WTC11 (cell line): Measurements from ENCODE around the gene CDCA7. TPM values are rescaled to one million over a fixed set of nuclear protein-coding genes. Genes with fewer than 3 reads are reported as not detected.
A peak's percentile ranks its signal among the peaks of the same experiment; 100 is the strongest.

ENCODE experiments used
- ATF1 ChIP-seq: sonication (generic); formaldehyde crosslinking; IDR thresholded peaks from 2 replicates; pipeline ENCODE4 v1.8.1; 2023; ENCODE audit warnings: mild to moderate bottlenecking, moderate library complexity, missing genetic modification reagents
- CREB1 ChIP-seq: sonication (generic); formaldehyde crosslinking; IDR thresholded peaks from 2 replicates; pipeline ENCODE4 v1.8.0; 2023; ENCODE audit warnings: mild to moderate bottlenecking, missing genetic modification reagents
- CREM ChIP-seq: sonication (generic); formaldehyde crosslinking; IDR thresholded peaks from 2 replicates; pipeline ENCODE4 v1.8.1; 2022; ENCODE audit warnings: mild to moderate bottlenecking, missing genetic modification reagents, moderate library complexity
- ESRRA ChIP-seq: sonication (generic); formaldehyde crosslinking; IDR thresholded peaks from 2 replicates; pipeline ENCODE4 v1.8.1; 2022; ENCODE audit warnings: mild to moderate bottlenecking, missing genetic modification reagents, borderline replicate concordance
- GABPB1 ChIP-seq: sonication (generic); formaldehyde crosslinking; IDR thresholded peaks from 2 replicates; pipeline ENCODE4 v1.8.1; 2023; ENCODE audit warnings: mild to moderate bottlenecking, missing genetic modification reagents
- GRHL2 ChIP-seq: fragments of 250-450 bp; sonication (Bioruptor Pico); IDR thresholded peaks from 2 replicates; pipeline ENCODE4 v1.8.0; 2022; ENCODE audit warnings: mild to moderate bottlenecking, moderate library complexity; ENCODE audit not compliant: insufficient replicate concordance, severe bottlenecking
- JAZF1 ChIP-seq: fragments of 250-450 bp; sonication (Bioruptor Pico); IDR thresholded peaks from 2 replicates; pipeline ENCODE4 v1.9.0; 2021; ENCODE audit warnings: moderate library complexity, mild to moderate bottlenecking, inconsistent platforms
- JUN ChIP-seq: sonication (generic); formaldehyde crosslinking; IDR thresholded peaks from 2 replicates; pipeline ENCODE4 v1.8.0; 2023; ENCODE audit warnings: mild to moderate bottlenecking, missing genetic modification reagents
- MYBL2 ChIP-seq: sonication (generic); formaldehyde crosslinking; IDR thresholded peaks from 2 replicates; pipeline ENCODE4 v1.8.1; 2023; ENCODE audit warnings: mild to moderate bottlenecking, moderate library complexity, missing genetic modification reagents
- SMAD4 ChIP-seq: sonication (generic); formaldehyde crosslinking; IDR thresholded peaks from 2 replicates; pipeline ENCODE4 v1.8.0; 2022; ENCODE audit warnings: mild to moderate bottlenecking, missing genetic modification reagents
- SP1 ChIP-seq: sonication (generic); formaldehyde crosslinking; conservative IDR thresholded peaks from 2 replicates; pipeline ENCODE4 v1.8.1; 2022; ENCODE audit warnings: missing genetic modification reagents
- TCF7 ChIP-seq: sonication (generic); formaldehyde crosslinking; IDR thresholded peaks from 2 replicates; pipeline ENCODE4 v1.8.0; 2022; ENCODE audit warnings: mild to moderate bottlenecking, low read depth, missing genetic modification reagents, moderate library complexity
- ZNF121 ChIP-seq: sonication (generic); formaldehyde crosslinking; IDR thresholded peaks from 2 replicates; pipeline ENCODE4 v1.8.0; 2023; ENCODE audit warnings: missing genetic modification reagents
- ZNF317 ChIP-seq: sonication (generic); formaldehyde crosslinking; IDR thresholded peaks from 2 replicates; pipeline ENCODE4 v1.8.1; 2023; ENCODE audit warnings: low read depth, mild to moderate bottlenecking, moderate library complexity, missing genetic modification reagents, borderline replicate concordance
- ZNF396 ChIP-seq: fragments of 250-450 bp; sonication (Bioruptor Pico); IDR thresholded peaks from 2 replicates; pipeline ENCODE4 v1.8.0; 2021; ENCODE audit warnings: mild to moderate bottlenecking, moderate library complexity, borderline replicate concordance
- ZNF416 ChIP-seq: fragments of 250-450 bp; sonication (Bioruptor Pico); IDR thresholded peaks from 2 replicates; pipeline ENCODE4 v1.9.0; 2021; ENCODE audit warnings: mild to moderate bottlenecking, inconsistent platforms
- ZNF423 ChIP-seq: fragments of 250-450 bp; sonication (Bioruptor Pico); IDR thresholded peaks from 2 replicates; pipeline ENCODE4 v2.1.2; 2022; ENCODE audit warnings: mild to moderate bottlenecking, moderate library complexity
- ZNF671 ChIP-seq: fragments of 250-450 bp; sonication (Bioruptor Pico); IDR thresholded peaks from 2 replicates; pipeline ENCODE4 v1.8.0; 2021; ENCODE audit warnings: mild to moderate bottlenecking
- total RNA-seq: library from RNA; stranded (reverse); gene quantifications from 3 replicates; pipeline ENCODE4 v1.2.3, GENCODE V29; 2021
- TF ChIP-seq, protein P1 (sequence below): sonication (generic); formaldehyde crosslinking; IDR thresholded peaks from 2 replicates; pipeline ENCODE4 v1.8.0; 2022; ENCODE audit warnings: mild to moderate bottlenecking, missing genetic modification reagents
- TF ChIP-seq, protein P2 (sequence below): sonication (generic); formaldehyde crosslinking; conservative IDR thresholded peaks from 2 replicates; pipeline ENCODE4 v1.8.1; 2022; ENCODE audit warnings: mild to moderate bottlenecking, missing genetic modification reagents
- TF ChIP-seq, protein P3 (sequence below): sonication (generic); formaldehyde crosslinking; IDR thresholded peaks from 2 replicates; pipeline ENCODE4 v1.8.0; 2023; ENCODE audit warnings: missing genetic modification reagents
- TF ChIP-seq, protein P4 (sequence below): sonication (generic); formaldehyde crosslinking; IDR thresholded peaks from 2 replicates; pipeline ENCODE4 v1.8.1; 2022; ENCODE audit warnings: low read depth, missing genetic modification reagents, borderline replicate concordance
- TF ChIP-seq, protein P5 (sequence below): sonication (generic); formaldehyde crosslinking; IDR thresholded peaks from 2 replicates; pipeline ENCODE4 v1.8.1; 2022; ENCODE audit warnings: low read depth, mild to moderate bottlenecking, moderate library complexity, missing genetic modification reagents, borderline replicate concordance
- TF ChIP-seq, protein P6 (sequence below): sonication (generic); formaldehyde crosslinking; IDR thresholded peaks from 2 replicates; pipeline ENCODE4 v1.8.1; 2023; ENCODE audit warnings: mild to moderate bottlenecking, missing genetic modification reagents, moderate library complexity
- TF ChIP-seq, protein P7 (sequence below): sonication (generic); formaldehyde crosslinking; IDR thresholded peaks from 2 replicates; pipeline ENCODE4 v1.8.0; 2022; ENCODE audit warnings: mild to moderate bottlenecking, missing genetic modification reagents
- TF ChIP-seq, protein P8 (sequence below): sonication (generic); formaldehyde crosslinking; conservative IDR thresholded peaks from 2 replicates; pipeline ENCODE4 v1.8.1; 2023; ENCODE audit warnings: mild to moderate bottlenecking, low read depth, missing genetic modification reagents, moderate library complexity

CDCA7 gene
- total RNA-seq, 1 experiment from 2014 or later: 79.7 TPM

DNA sequence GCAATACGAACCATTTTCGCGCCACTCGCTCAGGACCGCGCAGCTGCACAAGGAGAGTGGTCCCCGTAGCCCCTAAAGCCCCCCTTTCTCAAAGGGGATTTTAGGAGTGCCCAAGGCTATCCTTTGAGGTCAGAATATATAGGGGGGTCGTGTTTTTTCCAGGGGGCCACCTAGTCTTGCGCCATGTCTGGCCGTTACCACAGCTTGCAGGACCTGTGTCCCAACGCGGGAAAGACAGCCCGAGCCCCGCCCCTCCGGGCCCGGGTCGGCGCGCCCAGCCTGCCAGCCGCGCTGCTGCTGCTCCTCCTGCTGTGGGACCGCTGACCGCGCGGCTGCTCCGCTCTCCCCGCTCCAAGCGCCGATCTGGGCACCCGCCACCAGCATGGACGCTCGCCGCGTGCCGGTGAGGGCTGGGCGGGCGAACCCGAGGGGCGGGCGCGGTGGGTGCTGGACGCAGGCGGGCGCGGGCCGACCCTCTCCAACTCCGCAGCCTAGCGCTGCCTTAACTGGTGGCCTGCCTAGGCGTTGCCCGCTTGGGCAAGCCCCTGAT lies at the start of gene CDCA7 (continued):
- TF ChIP-seq ZNF396 (CRISPR knock-in tag): no peak
- TF ChIP-seq, protein P1, sequence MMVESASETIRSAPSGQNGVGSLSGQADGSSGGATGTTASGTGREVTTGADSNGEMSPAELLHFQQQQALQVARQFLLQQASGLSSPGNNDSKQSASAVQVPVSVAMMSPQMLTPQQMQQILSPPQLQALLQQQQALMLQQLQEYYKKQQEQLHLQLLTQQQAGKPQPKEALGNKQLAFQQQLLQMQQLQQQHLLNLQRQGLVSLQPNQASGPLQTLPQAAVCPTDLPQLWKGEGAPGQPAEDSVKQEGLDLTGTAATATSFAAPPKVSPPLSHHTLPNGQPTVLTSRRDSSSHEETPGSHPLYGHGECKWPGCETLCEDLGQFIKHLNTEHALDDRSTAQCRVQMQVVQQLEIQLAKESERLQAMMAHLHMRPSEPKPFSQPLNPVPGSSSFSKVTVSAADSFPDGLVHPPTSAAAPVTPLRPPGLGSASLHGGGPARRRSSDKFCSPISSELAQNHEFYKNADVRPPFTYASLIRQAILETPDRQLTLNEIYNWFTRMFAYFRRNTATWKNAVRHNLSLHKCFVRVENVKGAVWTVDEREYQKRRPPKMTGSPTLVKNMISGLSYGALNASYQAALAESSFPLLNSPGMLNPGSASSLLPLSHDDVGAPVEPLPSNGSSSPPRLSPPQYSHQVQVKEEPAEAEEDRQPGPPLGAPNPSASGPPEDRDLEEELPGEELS: peak; percentile 97
- no peak for TF ChIP-seq JAZF1
- TF ChIP-seq CREM (CRISPR knock-in tag): peak; percentile 81
- no peak for TF ChIP-seq ZNF671 (CRISPR knock-in tag)
- TF ChIP-seq, protein P2, sequence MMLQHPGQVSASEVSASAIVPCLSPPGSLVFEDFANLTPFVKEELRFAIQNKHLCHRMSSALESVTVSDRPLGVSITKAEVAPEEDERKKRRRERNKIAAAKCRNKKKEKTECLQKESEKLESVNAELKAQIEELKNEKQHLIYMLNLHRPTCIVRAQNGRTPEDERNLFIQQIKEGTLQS (CRISPR knock-in tag): 0 out of 2 replicates have a peak, but pooled peaks have one; percentile 14
- peak; percentile 92 for TF ChIP-seq SMAD4 (CRISPR knock-in tag)
- TF ChIP-seq, protein P3, sequence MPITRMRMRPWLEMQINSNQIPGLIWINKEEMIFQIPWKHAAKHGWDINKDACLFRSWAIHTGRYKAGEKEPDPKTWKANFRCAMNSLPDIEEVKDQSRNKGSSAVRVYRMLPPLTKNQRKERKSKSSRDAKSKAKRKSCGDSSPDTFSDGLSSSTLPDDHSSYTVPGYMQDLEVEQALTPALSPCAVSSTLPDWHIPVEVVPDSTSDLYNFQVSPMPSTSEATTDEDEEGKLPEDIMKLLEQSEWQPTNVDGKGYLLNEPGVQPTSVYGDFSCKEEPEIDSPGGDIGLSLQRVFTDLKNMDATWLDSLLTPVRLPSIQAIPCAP: peak; percentile 83
- TF ChIP-seq ZNF423: no peak
- TF ChIP-seq ESRRA (CRISPR knock-in tag): peak; percentile 81
- no peak for TF ChIP-seq GRHL2 (CRISPR knock-in tag)
- TF ChIP-seq TCF7 (CRISPR knock-in tag): peak; percentile 91
- peak; percentile 94 for TF ChIP-seq JUN (CRISPR knock-in tag)
- peak; percentile 97 for TF ChIP-seq ZNF121
- peak; percentile 62; the same call in 1 of the 2 replicates for TF ChIP-seq GABPB1 (CRISPR knock-in tag)
- peak; percentile 75 for TF ChIP-seq SP1 (CRISPR knock-in tag)
- TF ChIP-seq, protein P4, sequence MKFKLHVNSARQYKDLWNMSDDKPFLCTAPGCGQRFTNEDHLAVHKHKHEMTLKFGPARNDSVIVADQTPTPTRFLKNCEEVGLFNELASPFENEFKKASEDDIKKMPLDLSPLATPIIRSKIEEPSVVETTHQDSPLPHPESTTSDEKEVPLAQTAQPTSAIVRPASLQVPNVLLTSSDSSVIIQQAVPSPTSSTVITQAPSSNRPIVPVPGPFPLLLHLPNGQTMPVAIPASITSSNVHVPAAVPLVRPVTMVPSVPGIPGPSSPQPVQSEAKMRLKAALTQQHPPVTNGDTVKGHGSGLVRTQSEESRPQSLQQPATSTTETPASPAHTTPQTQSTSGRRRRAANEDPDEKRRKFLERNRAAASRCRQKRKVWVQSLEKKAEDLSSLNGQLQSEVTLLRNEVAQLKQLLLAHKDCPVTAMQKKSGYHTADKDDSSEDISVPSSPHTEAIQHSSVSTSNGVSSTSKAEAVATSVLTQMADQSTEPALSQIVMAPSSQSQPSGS (CRISPR knock-in tag): no peak
- no peak for TF ChIP-seq ATF1 (CRISPR knock-in tag)
- TF ChIP-seq MYBL2 (CRISPR knock-in tag): peak; percentile 91
- TF ChIP-seq CREB1: peak; percentile 88; the same call in 1 of the 2 replicates
- TF ChIP-seq, protein P5, sequence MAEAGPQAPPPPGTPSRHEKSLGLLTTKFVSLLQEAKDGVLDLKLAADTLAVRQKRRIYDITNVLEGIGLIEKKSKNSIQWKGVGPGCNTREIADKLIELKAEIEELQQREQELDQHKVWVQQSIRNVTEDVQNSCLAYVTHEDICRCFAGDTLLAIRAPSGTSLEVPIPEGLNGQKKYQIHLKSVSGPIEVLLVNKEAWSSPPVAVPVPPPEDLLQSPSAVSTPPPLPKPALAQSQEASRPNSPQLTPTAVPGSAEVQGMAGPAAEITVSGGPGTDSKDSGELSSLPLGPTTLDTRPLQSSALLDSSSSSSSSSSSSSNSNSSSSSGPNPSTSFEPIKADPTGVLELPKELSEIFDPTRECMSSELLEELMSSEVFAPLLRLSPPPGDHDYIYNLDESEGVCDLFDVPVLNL (CRISPR knock-in tag): peak; percentile 98
- 0 out of 2 replicates have a peak, but pooled peaks have one; percentile 18 for TF ChIP-seq ZNF317 (CRISPR knock-in tag)
- TF ChIP-seq ZNF416 (CRISPR knock-in tag): no peak
- TF ChIP-seq, protein P6, sequence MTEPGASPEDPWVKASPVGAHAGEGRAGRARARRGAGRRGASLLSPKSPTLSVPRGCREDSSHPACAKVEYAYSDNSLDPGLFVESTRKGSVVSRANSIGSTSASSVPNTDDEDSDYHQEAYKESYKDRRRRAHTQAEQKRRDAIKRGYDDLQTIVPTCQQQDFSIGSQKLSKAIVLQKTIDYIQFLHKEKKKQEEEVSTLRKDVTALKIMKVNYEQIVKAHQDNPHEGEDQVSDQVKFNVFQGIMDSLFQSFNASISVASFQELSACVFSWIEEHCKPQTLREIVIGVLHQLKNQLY: 0 out of 2 replicates have a peak, but pooled peaks have one; percentile 60
- TF ChIP-seq, protein P7, sequence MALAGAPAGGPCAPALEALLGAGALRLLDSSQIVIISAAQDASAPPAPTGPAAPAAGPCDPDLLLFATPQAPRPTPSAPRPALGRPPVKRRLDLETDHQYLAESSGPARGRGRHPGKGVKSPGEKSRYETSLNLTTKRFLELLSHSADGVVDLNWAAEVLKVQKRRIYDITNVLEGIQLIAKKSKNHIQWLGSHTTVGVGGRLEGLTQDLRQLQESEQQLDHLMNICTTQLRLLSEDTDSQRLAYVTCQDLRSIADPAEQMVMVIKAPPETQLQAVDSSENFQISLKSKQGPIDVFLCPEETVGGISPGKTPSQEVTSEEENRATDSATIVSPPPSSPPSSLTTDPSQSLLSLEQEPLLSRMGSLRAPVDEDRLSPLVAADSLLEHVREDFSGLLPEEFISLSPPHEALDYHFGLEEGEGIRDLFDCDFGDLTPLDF (CRISPR knock-in tag): peak; percentile 96
- TF ChIP-seq, protein P8, sequence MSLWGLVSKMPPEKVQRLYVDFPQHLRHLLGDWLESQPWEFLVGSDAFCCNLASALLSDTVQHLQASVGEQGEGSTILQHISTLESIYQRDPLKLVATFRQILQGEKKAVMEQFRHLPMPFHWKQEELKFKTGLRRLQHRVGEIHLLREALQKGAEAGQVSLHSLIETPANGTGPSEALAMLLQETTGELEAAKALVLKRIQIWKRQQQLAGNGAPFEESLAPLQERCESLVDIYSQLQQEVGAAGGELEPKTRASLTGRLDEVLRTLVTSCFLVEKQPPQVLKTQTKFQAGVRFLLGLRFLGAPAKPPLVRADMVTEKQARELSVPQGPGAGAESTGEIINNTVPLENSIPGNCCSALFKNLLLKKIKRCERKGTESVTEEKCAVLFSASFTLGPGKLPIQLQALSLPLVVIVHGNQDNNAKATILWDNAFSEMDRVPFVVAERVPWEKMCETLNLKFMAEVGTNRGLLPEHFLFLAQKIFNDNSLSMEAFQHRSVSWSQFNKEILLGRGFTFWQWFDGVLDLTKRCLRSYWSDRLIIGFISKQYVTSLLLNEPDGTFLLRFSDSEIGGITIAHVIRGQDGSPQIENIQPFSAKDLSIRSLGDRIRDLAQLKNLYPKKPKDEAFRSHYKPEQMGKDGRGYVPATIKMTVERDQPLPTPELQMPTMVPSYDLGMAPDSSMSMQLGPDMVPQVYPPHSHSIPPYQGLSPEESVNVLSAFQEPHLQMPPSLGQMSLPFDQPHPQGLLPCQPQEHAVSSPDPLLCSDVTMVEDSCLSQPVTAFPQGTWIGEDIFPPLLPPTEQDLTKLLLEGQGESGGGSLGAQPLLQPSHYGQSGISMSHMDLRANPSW (CRISPR knock-in tag): no peak
